Kidney (tissue), 14 donors: Measurements from ENCODE around the gene HTR2A. TPM values are rescaled to one million over a fixed set of nuclear protein-coding genes. Genes with fewer than 3 reads are reported as not detected.

Experiments used
- DNase-seq, 5 donors: peaks; one replicate each; pipeline ENCODE4 v3.0.0-alpha.2; 2013 to 2020
- FAIRE-seq: peaks from 2 replicates; lab custom pipeline; 2012; peaks lifted over from hg19 to GRCh38; lab: Jason Lieb, UNC
- H3K27ac ChIP-seq, 2 donors: one replicate each; pipeline ENCODE4 v1.7.0; 2013; ENCODE audit warnings: low read depth in 2 of 2, low read length in 2 of 2, inconsistent platforms in 1 of 2
- H3K27me3 ChIP-seq: one replicate; pipeline ENCODE4 v1.7.1; 2013; ENCODE audit warnings: low read length, inconsistent platforms; ENCODE audit not compliant: control insufficient read depth, insufficient read depth
- H3K36me3 ChIP-seq, 3 donors: one replicate each; pipeline versions ENCODE4 v1.7.0 to v1.7.1; 2013; ENCODE audit warnings: low read length in 3 of 3, control low read depth in 1 of 3, inconsistent platforms in 1 of 3; ENCODE audit not compliant: insufficient read depth in 3 of 3, control insufficient read depth in 2 of 3
- H3K4me1 ChIP-seq, 3 donors: one replicate each; pipeline versions ENCODE4 v1.7.0 to v1.7.1; 2013; ENCODE audit warnings: low read length in 3 of 3, inconsistent platforms in 1 of 3, low read depth in 1 of 3; ENCODE audit not compliant: control insufficient read depth in 2 of 3, insufficient read depth in 2 of 3
- H3K4me3 ChIP-seq, 3 donors: one replicate each; pipeline versions ENCODE4 v1.7.0 to v1.8.1; 2013; ENCODE audit warnings: low read length in 3 of 3, control low read depth in 1 of 3, inconsistent platforms in 1 of 3
- H3K9ac ChIP-seq, 3 donors: one replicate each; pipeline versions ENCODE4 v1.7.0 to v1.7.1; 2013; ENCODE audit warnings: low read length in 3 of 3, control low read depth in 1 of 3, inconsistent platforms in 1 of 3
- H3K9me3 ChIP-seq, 3 donors: one replicate each; pipeline versions ENCODE4 v1.7.0 to v1.7.1; 2013; ENCODE audit warnings: low read length in 3 of 3, control low read depth in 1 of 3, inconsistent platforms in 1 of 3; ENCODE audit not compliant: control insufficient read depth in 2 of 3, insufficient read depth in 1 of 3
- intact Hi-C: fragments of 100-400 bp; cut with DNase I; formaldehyde crosslinking; loops from one replicate; pipeline ENCODE4 v1.11.1; 2022
- polyA plus RNA-seq: library from polyadenylated mRNA; stranded (reverse); fragments of 350-450 nt; fragmentation: Illumina TruSeq; extraction: RNeasy Lipid Tissue Mini Kit (QIAGEN cat#74804); gene quantifications from one replicate; pipeline ENCODE4 v1.2.3, GENCODE V29; 2014; ENCODE audit warnings: low read depth, low replicate concordance; ENCODE audit not compliant: insufficient read depth
- total RNA-seq: library from RNA; stranded (reverse); fragmentation: NEBNext Ultra II Directional; extraction: Animal tissue kit (Norgen Biotek cat#: 25700); gene quantifications from one replicate; pipeline ENCODE4 v1.2.1, GENCODE V29; 2021
- TF ChIP-seq, protein P1 (sequence below): IDR thresholded peaks from 3 replicates; pipeline ENCODE4 v1.5.1; 2012; ENCODE audit warnings: mild to moderate bottlenecking, moderate library complexity, borderline replicate concordance; ENCODE audit not compliant: insufficient read depth; ENCODE audit errors: extremely low read depth
- donor health status: control.
- donor health status: control.
- donor health status: control.
- donor health status: control.
- donor health status: control.
- donor health status: DM: yes; HTN: yes; CAD: no.
- donor health status: Normal renal cell carcinoma (clear cell type).

HTR2A gene
- total and polyA plus RNA-seq, 2 donors from 2014 or later, result 1.0 TPM; not detected in 1

DNA sequence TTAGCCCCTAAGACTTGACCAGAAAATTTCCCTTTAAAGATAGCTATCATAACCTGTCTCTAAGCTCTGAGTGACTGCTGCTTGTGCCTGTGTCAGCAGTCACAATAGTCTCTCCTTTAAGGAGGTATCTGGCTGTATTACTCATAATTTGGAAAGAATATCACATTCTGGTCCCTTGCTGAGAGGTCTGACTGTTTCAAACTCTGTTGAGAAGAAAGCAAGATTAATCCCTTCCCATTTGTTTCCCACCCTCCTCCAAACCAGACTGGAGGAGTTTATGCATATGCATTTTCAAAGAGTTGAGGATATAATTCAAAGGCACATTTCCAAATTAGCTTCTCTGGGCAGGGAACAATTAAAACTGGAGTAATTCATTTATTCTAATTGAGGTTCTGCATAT is 2.3 kb downstream of the HTR2A start:
- DNase-seq (no peak), FAIRE-seq (no peak)
- no peaks in the 10 kb centered on the region for H3K9me3 ChIP-seq
- H3K9ac ChIP-seq, result peak overlapping the region in 1 of 3 donors; percentile 42
- peaks cover 0 to 9% (median 7%) of the 10 kb centered on the region in 3 donors for H3K4me1 ChIP-seq
- TF ChIP-seq, protein P1, sequence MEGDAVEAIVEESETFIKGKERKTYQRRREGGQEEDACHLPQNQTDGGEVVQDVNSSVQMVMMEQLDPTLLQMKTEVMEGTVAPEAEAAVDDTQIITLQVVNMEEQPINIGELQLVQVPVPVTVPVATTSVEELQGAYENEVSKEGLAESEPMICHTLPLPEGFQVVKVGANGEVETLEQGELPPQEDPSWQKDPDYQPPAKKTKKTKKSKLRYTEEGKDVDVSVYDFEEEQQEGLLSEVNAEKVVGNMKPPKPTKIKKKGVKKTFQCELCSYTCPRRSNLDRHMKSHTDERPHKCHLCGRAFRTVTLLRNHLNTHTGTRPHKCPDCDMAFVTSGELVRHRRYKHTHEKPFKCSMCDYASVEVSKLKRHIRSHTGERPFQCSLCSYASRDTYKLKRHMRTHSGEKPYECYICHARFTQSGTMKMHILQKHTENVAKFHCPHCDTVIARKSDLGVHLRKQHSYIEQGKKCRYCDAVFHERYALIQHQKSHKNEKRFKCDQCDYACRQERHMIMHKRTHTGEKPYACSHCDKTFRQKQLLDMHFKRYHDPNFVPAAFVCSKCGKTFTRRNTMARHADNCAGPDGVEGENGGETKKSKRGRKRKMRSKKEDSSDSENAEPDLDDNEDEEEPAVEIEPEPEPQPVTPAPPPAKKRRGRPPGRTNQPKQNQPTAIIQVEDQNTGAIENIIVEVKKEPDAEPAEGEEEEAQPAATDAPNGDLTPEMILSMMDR, result no peak
- H3K27me3 ChIP-seq, result no peaks in the 10 kb centered on the region
- no peaks in the 10 kb centered on the region for H3K36me3 ChIP-seq
- intact Hi-C loops, result no loop called here
- H3K4me3 ChIP-seq, result peak overlapping the region; percentile 62 to 83 (median 76)
- H3K27ac ChIP-seq, result no peak overlapping the region

DNA sequence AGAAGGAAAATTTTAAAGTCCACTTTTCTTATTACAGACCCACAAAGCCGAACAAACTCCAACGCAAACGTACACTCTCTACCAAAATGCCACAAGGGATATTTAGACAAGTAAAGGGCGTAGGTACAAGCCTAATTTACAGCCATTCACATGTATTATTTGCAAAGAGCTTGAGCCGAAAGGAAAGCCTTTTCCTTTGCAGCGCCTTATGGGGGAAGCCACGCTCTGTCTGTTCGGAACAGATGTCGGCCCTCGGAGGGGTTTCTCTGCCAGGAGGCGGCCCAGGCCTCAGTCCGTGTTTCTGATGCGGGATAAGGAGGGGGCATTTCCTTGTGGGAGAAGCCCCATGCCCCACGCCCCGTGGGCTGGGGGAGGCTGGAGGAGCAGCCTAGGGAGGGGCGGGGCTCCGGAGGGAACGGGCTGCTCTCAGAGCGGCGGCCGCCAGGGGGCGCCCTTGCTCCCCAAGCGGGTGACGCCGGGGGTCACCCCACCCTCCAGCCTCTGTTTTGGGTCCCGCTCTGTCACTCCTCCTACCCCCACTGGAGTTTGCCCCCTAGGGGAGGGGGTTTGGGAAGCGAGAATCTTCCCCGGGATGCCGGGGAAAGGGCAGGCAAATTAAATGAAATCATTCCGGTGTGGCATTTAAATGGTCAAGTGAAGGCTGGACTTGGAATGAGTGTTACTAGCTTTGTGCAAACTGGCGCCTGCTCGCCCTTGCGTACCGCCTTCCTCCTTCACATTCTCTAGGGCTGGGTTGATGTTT is 2.9 kb downstream of the HTR2A start:
- no peaks in the 10 kb centered on the region for H3K9me3 ChIP-seq
- no peaks in the 10 kb centered on the region for H3K36me3 ChIP-seq
- intact Hi-C loops, result no loop called here
- H3K27me3 ChIP-seq, result no peaks in the 10 kb centered on the region
- FAIRE-seq (no peak), DNase-seq (peak; percentile 82 to 88 (median 85))
- H3K4me1 ChIP-seq, result peaks cover 0 to 9% (median 7%) of the 10 kb centered on the region in 3 donors
- TF ChIP-seq, protein P1, result peak; percentile 71
- peak overlapping the region; percentile 76 to 83 (median 78) for H3K4me3 ChIP-seq
- no peak overlapping the region for H3K27ac ChIP-seq
- peak overlapping the region; percentile 26 to 61 (median 48) for H3K9ac ChIP-seq

DNA sequence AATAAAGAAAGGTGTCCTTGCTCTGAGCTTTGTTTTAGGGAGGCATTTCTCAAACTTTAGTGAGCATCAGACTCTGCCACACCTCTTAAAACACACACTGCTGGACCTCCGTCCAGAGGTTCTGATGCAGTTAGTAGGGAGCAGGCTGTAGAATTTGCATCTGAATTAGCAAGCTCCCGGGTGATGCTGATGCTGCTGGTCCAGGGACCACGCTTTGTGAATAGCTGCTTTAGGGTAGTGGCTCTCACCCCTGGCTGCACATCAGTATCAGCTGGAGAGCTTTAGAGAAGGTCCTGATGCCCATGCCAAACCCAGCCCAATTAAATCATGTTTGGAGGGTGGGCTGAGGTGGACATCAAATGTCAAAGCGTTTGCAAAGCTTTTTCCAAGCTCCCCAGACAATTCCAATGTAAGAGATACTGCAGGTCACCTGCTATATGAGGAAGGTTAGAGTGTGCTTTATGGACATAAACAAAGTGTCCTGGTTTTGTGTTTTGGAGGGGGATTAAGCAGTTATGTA is 3.6 kb downstream of the HTR2A start:
- DNase-seq, result no peak
- Histone ChIP-seq H3K27me3 (no peaks in the 10 kb centered on the region), H3K9ac (peak overlapping the region in 2 of 3 donors; percentile 48 to 61), H3K4me3 (peak overlapping the region; percentile 76 to 83 (median 78)), H3K27ac (no peak overlapping the region), H3K36me3 (no peaks in the 10 kb centered on the region), H3K9me3 (no peaks in the 10 kb centered on the region), H3K4me1 (peaks cover 0 to 9% (median 7%) of the 10 kb centered on the region in 3 donors)
- intact Hi-C loops, result no loop called here
- FAIRE-seq, result no peak
- TF ChIP-seq, protein P1, result no peak
